HEK293 (cell line): Measurements from ENCODE around the gene CHST2.

ENCODE experiments used
- CTCF ChIA-PET: fragments of 350-600 bp; formaldehyde crosslinking; extraction: SDS; loops from one replicate; lab custom pipeline; 2021; ENCODE audit warnings: antibody characterized with exemption; lab: Yijun Ruan, JAX
- POLR2A ChIA-PET: fragments of 300-600 bp; formaldehyde crosslinking; extraction: SDS; loops from one replicate; lab custom pipeline; 2020; ENCODE audit warnings: antibody characterized with exemption, inconsistent platforms; lab: Yijun Ruan, JAX
- H3K27ac ChIP-seq: fragments of 200-500 bp; sonication (Bioruptor generic); 2 replicates; pipeline ENCODE4 v1.5.1; 2014; ENCODE audit warnings: low read depth, low read length, control low read depth, inconsistent platforms; ENCODE audit errors: extremely low read depth
- H3K36me3 ChIP-seq, 2 experiments: fragments of 200-500 bp in 1 of 2; sonication (Bioruptor generic) in 1 of 2; 1 replicate in 1 of 2; 2 replicates in 1 of 2; pipeline ENCODE4 v1.5.1; 2014 to 2017; ENCODE audit warnings: inconsistent platforms in 2 of 2, low read length in 2 of 2; ENCODE audit not compliant: control insufficient read depth in 2 of 2, insufficient read depth in 1 of 2
- H3K4me1 ChIP-seq: fragments of 200-500 bp; sonication (Bioruptor generic); 2 replicates; pipeline ENCODE4 v1.5.1; 2014; ENCODE audit warnings: mild to moderate bottlenecking, low read length, inconsistent platforms; ENCODE audit not compliant: control insufficient read depth, insufficient read depth
- H3K4me3 ChIP-seq: 2 replicates; pipeline ENCODE4 v1.5.1; 2011; ENCODE audit warnings: low read depth, mild to moderate bottlenecking, control low read depth, low read length, moderate library complexity
- H3K9me3 ChIP-seq: fragments of 200-500 bp; sonication (Bioruptor generic); 2 replicates; pipeline ENCODE4 v1.5.1; 2014; ENCODE audit warnings: low read depth, low read length, inconsistent platforms; ENCODE audit not compliant: control insufficient read depth, insufficient read depth
- BCL11A ChIP-seq: fragments of 450-650 bp; formaldehyde crosslinking; IDR thresholded peaks from 2 replicates; pipeline ENCODE4 v1.5.1; 2016; ENCODE audit warnings: low read depth, missing biosample characterization, missing genetic modification characterization
- ELK4 ChIP-seq: IDR thresholded peaks from 2 replicates; pipeline ENCODE4 v1.6.1; 2011; ENCODE audit warnings: mild to moderate bottlenecking, low read depth, low read length, borderline replicate concordance
- KLF9 ChIP-seq: fragments of 450-650 bp; formaldehyde crosslinking; IDR thresholded peaks from 2 replicates; pipeline ENCODE4 v1.5.1; 2016; ENCODE audit warnings: missing biosample characterization, missing genetic modification characterization, low read depth
- MEIS1 ChIP-seq: sonication (generic); formaldehyde crosslinking; IDR thresholded peaks from 2 replicates; pipeline ENCODE4 v1.8.1; 2022; ENCODE audit warnings: missing genetic modification reagents, mild to moderate bottlenecking, borderline replicate concordance
- PRDM2 ChIP-seq: fragments of 450-650 bp; formaldehyde crosslinking; IDR thresholded peaks from 2 replicates; pipeline ENCODE4 v1.5.1; 2016; ENCODE audit warnings: missing biosample characterization, missing genetic modification characterization, borderline replicate concordance
- TCF7L2 ChIP-seq: IDR thresholded peaks from 2 replicates; pipeline ENCODE4 v1.6.1; 2011; ENCODE audit warnings: low read depth, mild to moderate bottlenecking, inconsistent platforms, low read length, moderate library complexity, borderline replicate concordance
- TSHZ1 ChIP-seq: fragments of 450-650 bp; formaldehyde crosslinking; IDR thresholded peaks from 2 replicates; pipeline ENCODE4 v1.5.1; 2016; ENCODE audit warnings: missing biosample characterization, missing genetic modification characterization, borderline replicate concordance
- WT1 ChIP-seq: fragments of 450-650 bp; formaldehyde crosslinking; IDR thresholded peaks from 2 replicates; pipeline ENCODE4 v1.5.1; 2016; ENCODE audit warnings: missing biosample characterization, missing genetic modification characterization
- ZFP3 ChIP-seq: fragments of 450-650 bp; formaldehyde crosslinking; IDR thresholded peaks from 2 replicates; pipeline ENCODE4 v1.5.1; 2016; ENCODE audit warnings: low read depth, missing biosample characterization, missing genetic modification characterization
- ZNF146 ChIP-seq: fragments of 450-650 bp; formaldehyde crosslinking; IDR thresholded peaks from 2 replicates; pipeline ENCODE4 v1.5.1; 2016; ENCODE audit warnings: missing biosample characterization, missing genetic modification characterization
- ZNF266 ChIP-seq: fragments of 450-650 bp; formaldehyde crosslinking; IDR thresholded peaks from 2 replicates; pipeline ENCODE4 v1.5.1; 2016; ENCODE audit warnings: missing biosample characterization, missing genetic modification characterization, low read depth
- ZNF354C ChIP-seq: fragments of 450-650 bp; formaldehyde crosslinking; IDR thresholded peaks from 2 replicates; pipeline ENCODE4 v1.5.1; 2016; ENCODE audit warnings: missing biosample characterization, missing genetic modification characterization, low read depth, borderline replicate concordance
- ZNF488 ChIP-seq: fragments of 450-650 bp; formaldehyde crosslinking; IDR thresholded peaks from 2 replicates; pipeline ENCODE4 v1.5.1; 2016; ENCODE audit warnings: missing biosample characterization, missing genetic modification characterization
- ZNF555 ChIP-seq: fragments of 450-650 bp; formaldehyde crosslinking; conservative IDR thresholded peaks from 2 replicates; pipeline ENCODE4 v1.5.1; 2017; ENCODE audit warnings: missing biosample characterization, mild to moderate bottlenecking, missing genetic modification characterization, inconsistent platforms
- ZNF558 ChIP-seq: fragments of 450-650 bp; formaldehyde crosslinking; IDR thresholded peaks from 2 replicates; pipeline ENCODE4 v1.5.1; 2016; ENCODE audit warnings: missing biosample characterization, missing genetic modification characterization
- ZNF596 ChIP-seq: fragments of 450-650 bp; IDR thresholded peaks from 2 replicates; pipeline ENCODE4 v1.5.0; 2018; ENCODE audit warnings: missing biosample characterization, mild to moderate bottlenecking, missing genetic modification characterization, moderate library complexity
- ZNF610 ChIP-seq: fragments of 450-650 bp; formaldehyde crosslinking; IDR thresholded peaks from 2 replicates; pipeline ENCODE4 v1.5.1; 2016; ENCODE audit warnings: missing biosample characterization, missing genetic modification characterization, borderline replicate concordance
- ZNF623 ChIP-seq: fragments of 450-650 bp; formaldehyde crosslinking; IDR thresholded peaks from 2 replicates; pipeline ENCODE4 v1.5.1; 2016; ENCODE audit warnings: missing biosample characterization, missing genetic modification characterization
- ZNF704 ChIP-seq: fragments of 450-650 bp; formaldehyde crosslinking; IDR thresholded peaks from 2 replicates; pipeline ENCODE4 v1.5.1; 2016; ENCODE audit warnings: missing biosample characterization, missing genetic modification characterization
- ZNF76 ChIP-seq: fragments of 450-650 bp; formaldehyde crosslinking; IDR thresholded peaks from 2 replicates; pipeline ENCODE4; 2016; ENCODE audit warnings: low read depth, missing biosample characterization, missing genetic modification characterization, borderline replicate concordance
- ZNF768 ChIP-seq: fragments of 450-650 bp; formaldehyde crosslinking; IDR thresholded peaks from 2 replicates; pipeline ENCODE4 v1.5.1; 2018; ENCODE audit warnings: missing biosample characterization, mild to moderate bottlenecking, missing genetic modification characterization
- ZNF785 ChIP-seq: fragments of 450-650 bp; formaldehyde crosslinking; IDR thresholded peaks from 2 replicates; pipeline ENCODE4 v1.5.1; 2016; ENCODE audit warnings: missing biosample characterization, missing genetic modification characterization
- ZNF791 ChIP-seq: fragments of 450-650 bp; formaldehyde crosslinking; IDR thresholded peaks from 2 replicates; pipeline ENCODE4 v1.5.1; 2016; ENCODE audit warnings: missing biosample characterization, missing genetic modification characterization
- ZNF843 ChIP-seq: fragments of 450-650 bp; formaldehyde crosslinking; IDR thresholded peaks from 2 replicates; pipeline ENCODE4 v1.5.1; 2016; ENCODE audit warnings: missing biosample characterization, missing genetic modification characterization

The CHST2 gene

GRCh38 chr3:143090976-143091837, 28.4 kb upstream of the CHST2 start (continued):
- TF ChIP-seq ELK4, result no peak
- TF ChIP-seq ZNF596, result no peak
- TF ChIP-seq TSHZ1 (tag by site-specific recombination), result no peak
- no peak for TF ChIP-seq ZNF266 (tag by site-specific recombination)
- no peak for TF ChIP-seq ZNF791 (tag by site-specific recombination)
- no peak for TF ChIP-seq ZNF488
- no peak for TF ChIP-seq PRDM2 (tag by site-specific recombination)
- TF ChIP-seq ZNF146 (tag by site-specific recombination), result no peak
- TF ChIP-seq MEIS1 (CRISPR knock-in tag), result no peak
- no peak for TF ChIP-seq ZNF843 (tag by site-specific recombination)
- no peak for TF ChIP-seq ZNF610 (tag by site-specific recombination)

- POLR2A ChIA-PET, result no interaction called here
- Histone ChIP-seq H3K36me3 (no peaks in the 10 kb centered on the region), H3K9me3 (no peaks in the 10 kb centered on the region), H3K27ac (no peak overlapping the region), H3K4me3 (no peak overlapping the region), H3K4me1 (no peaks in the 10 kb centered on the region)
- CTCF ChIA-PET, result no interaction called here
- no peak for TF ChIP-seq ZNF354C (tag by site-specific recombination)
- TF ChIP-seq ZNF555 (tag by site-specific recombination), result no peak
- TF ChIP-seq ZNF704 (tag by site-specific recombination), result no peak
- TF ChIP-seq ZFP3 (tag by site-specific recombination), result no peak
- no peak for TF ChIP-seq ZNF76 (tag by site-specific recombination)
- no peak for TF ChIP-seq KLF9 (tag by site-specific recombination)
- TF ChIP-seq BCL11A (tag by site-specific recombination), result no peak
- TF ChIP-seq TCF7L2, result no peak
- TF ChIP-seq WT1 (tag by site-specific recombination), result no peak
- TF ChIP-seq ZNF558, result no peak
- no peak for TF ChIP-seq ZNF768 (tag by site-specific recombination)
- TF ChIP-seq ZNF623, result no peak
- no peak for TF ChIP-seq ZNF785 (tag by site-specific recombination)
These were observed 27.4 kb upstream of the CHST2 start for GRCh38 chr3:143092191-143092590.
